ENCODE results near the gene PPFIBP2.

DNA sequence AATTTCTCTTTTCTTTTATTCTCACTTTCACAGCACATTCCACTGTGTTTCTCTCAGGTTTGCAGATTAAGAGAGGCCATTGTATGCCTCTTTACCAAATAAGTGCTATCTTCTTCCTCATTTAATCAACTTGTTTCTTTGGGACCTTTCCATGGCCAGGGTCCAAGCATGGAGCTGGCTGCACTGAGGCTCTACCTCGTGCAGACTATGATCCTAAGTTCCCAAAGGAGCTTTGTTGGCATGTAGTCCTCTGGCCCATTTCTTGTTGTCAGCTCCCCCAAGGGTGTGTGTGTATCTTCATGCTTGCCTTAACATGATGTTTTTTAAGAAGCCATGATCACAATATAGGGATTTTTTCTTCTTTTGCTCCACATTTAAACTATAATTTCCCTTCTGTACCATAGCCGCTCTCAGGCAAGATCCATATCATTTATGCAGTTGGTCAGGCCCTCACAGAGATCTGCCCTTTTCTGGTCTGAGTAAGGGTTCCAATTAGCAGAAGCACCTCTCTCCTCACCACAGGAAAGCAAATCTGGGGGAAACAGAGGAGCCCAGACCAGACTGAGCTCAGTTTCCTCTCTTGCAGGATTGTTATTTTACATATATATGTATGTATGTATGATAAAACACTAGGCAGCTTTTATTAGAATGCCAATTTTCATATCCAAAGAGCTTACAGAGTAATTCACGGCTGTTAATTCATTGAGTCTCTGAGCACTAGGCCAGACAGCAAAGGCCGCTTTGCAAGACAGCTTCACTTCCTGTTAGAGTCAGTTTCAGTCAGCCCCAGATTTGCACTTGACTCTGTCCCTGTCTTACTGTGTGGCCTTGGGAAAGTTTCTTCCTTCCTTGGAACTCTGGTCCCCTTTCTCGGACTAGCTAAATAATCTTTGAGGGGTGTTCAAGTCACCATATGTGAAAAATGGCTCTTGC, 125.2 kb downstream of the PPFIBP2 start:
- TF ChIP-seq, protein P1, sequence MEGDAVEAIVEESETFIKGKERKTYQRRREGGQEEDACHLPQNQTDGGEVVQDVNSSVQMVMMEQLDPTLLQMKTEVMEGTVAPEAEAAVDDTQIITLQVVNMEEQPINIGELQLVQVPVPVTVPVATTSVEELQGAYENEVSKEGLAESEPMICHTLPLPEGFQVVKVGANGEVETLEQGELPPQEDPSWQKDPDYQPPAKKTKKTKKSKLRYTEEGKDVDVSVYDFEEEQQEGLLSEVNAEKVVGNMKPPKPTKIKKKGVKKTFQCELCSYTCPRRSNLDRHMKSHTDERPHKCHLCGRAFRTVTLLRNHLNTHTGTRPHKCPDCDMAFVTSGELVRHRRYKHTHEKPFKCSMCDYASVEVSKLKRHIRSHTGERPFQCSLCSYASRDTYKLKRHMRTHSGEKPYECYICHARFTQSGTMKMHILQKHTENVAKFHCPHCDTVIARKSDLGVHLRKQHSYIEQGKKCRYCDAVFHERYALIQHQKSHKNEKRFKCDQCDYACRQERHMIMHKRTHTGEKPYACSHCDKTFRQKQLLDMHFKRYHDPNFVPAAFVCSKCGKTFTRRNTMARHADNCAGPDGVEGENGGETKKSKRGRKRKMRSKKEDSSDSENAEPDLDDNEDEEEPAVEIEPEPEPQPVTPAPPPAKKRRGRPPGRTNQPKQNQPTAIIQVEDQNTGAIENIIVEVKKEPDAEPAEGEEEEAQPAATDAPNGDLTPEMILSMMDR (IDR thresholded peaks at IDR 0.05): no peak
- TF ChIP-seq POLR2A (IDR thresholded peaks at IDR 0.05): no peak

Data from thyroid gland (tissue), 4 donors.